IMR-90 (cell line): ENCODE data around the gene RPRM. TPM values are rescaled to one million over a fixed set of nuclear protein-coding genes. Genes with fewer than 3 reads are reported as not detected.

Experiments used
- ATAC-seq: fragments of 200-7000 bp; cut with Tn5 transposase; 2 replicates; pipeline ENCODE4 v1.9.1; 2020; ENCODE audit warnings: low read depth, mild to moderate bottlenecking, moderate library complexity
- BruUV-seq: library from RNA; stranded (reverse); fragments of 400-500 nt; replicated peaks from 2 replicates; lab custom pipeline; 2021; lab: Mats Ljungman, UMichigan
- CTCF ChIA-PET: fragments of 300-600 bp; formaldehyde crosslinking; extraction: SDS; loops from one replicate; lab custom pipeline; 2021; ENCODE audit warnings: antibody characterized with exemption; lab: Yijun Ruan, JAX
- POLR2A ChIA-PET: fragments of 300-600 bp; sonication (Branson Sonifier 250); formaldehyde crosslinking; loops from one replicate; lab custom pipeline; 2022; ENCODE audit warnings: antibody characterized with exemption; ENCODE audit not compliant: unreplicated experiment; lab: Charles Lee
- DNase-seq: peaks from one replicate; pipeline ENCODE4 v3.0.0; 2013
- H2AFZ ChIP-seq: replicated peaks from 2 replicates; pipeline ENCODE3; 2013; ENCODE audit warnings: low read length, mild to moderate bottlenecking; ENCODE audit not compliant: poor library complexity
- H2AK5ac ChIP-seq: 2 replicates; pipeline ENCODE4 v1.6.1; 2013; ENCODE audit warnings: low read depth, low read length, inconsistent platforms
- H2AK9ac ChIP-seq: replicated peaks from 2 replicates; pipeline ENCODE3; 2013; ENCODE audit warnings: mild to moderate bottlenecking, low read depth, low read length, moderate library complexity; ENCODE audit not compliant: poor library complexity
- H2BK120ac ChIP-seq: 2 replicates; pipeline ENCODE4 v1.6.1; 2013; ENCODE audit warnings: low read depth, low read length, inconsistent platforms
- H2BK15ac ChIP-seq: 3 replicates; pipeline ENCODE4 v1.6.1; 2013; ENCODE audit warnings: low read depth, low read length, inconsistent platforms
- H2BK20ac ChIP-seq: 2 replicates; pipeline ENCODE4 v1.6.1; 2013; ENCODE audit warnings: low read depth, mild to moderate bottlenecking, inconsistent platforms, low read length, moderate library complexity
- H2BK5ac ChIP-seq: 2 replicates; pipeline ENCODE4 v1.6.1; 2013; ENCODE audit warnings: mild to moderate bottlenecking, low read depth, low read length, inconsistent platforms; ENCODE audit not compliant: poor library complexity, severe bottlenecking
- H3K14ac ChIP-seq: replicated peaks from 2 replicates; pipeline ENCODE4 v1.6.1; 2013; ENCODE audit warnings: low read depth, low read length, inconsistent platforms
- H3K18ac ChIP-seq: 2 replicates; pipeline ENCODE4 v1.6.1; 2013; ENCODE audit warnings: low read depth, low read length, control low read depth
- H3K23ac ChIP-seq: 2 replicates; pipeline ENCODE4 v1.6.1; 2013; ENCODE audit warnings: low read depth, low read length, inconsistent platforms
- H3K27ac ChIP-seq: 2 replicates; pipeline ENCODE4 v1.5.1; 2013; ENCODE audit warnings: mild to moderate bottlenecking, control low read depth, low read length; ENCODE audit not compliant: insufficient read depth
- H3K27me3 ChIP-seq: 2 replicates; pipeline ENCODE4 v1.6.1; 2013; ENCODE audit warnings: low read length; ENCODE audit not compliant: control insufficient read depth, insufficient read depth
- H3K36me3 ChIP-seq: 2 replicates; pipeline ENCODE4 v1.6.1; 2013; ENCODE audit warnings: low read length, mixed read lengths; ENCODE audit not compliant: control insufficient read depth, insufficient read depth
- H3K4ac ChIP-seq: 2 replicates; pipeline ENCODE4 v1.6.1; 2013; ENCODE audit warnings: low read depth, low read length, inconsistent platforms
- H3K4me1 ChIP-seq: 2 replicates; pipeline ENCODE4 v1.6.1; 2013; ENCODE audit warnings: low read length, mixed read lengths; ENCODE audit not compliant: control insufficient read depth, insufficient read depth
- H3K4me2 ChIP-seq: 2 replicates; pipeline ENCODE4 v1.6.1; 2013; ENCODE audit warnings: low read depth, mild to moderate bottlenecking, control low read depth, low read length, moderate library complexity
- H3K4me3 ChIP-seq: 2 replicates; pipeline ENCODE4 v1.5.1; 2013; ENCODE audit warnings: low read depth, mild to moderate bottlenecking, control low read depth, low read length, moderate library complexity; ENCODE audit not compliant: insufficient read depth
- H3K56ac ChIP-seq: 2 replicates; pipeline ENCODE4 v1.6.1; 2013; ENCODE audit warnings: low read length, inconsistent platforms; ENCODE audit not compliant: insufficient read depth; ENCODE audit errors: extremely low read depth
- H3K79me1 ChIP-seq, 2 experiments: 2 replicates each; pipeline ENCODE4 v1.6.1; 2013; ENCODE audit warnings: low read length in 2 of 2, inconsistent platforms in 1 of 2, low read depth in 1 of 2
- H3K9ac ChIP-seq: 2 replicates; pipeline ENCODE4 v1.6.1; 2013; ENCODE audit warnings: low read depth, low read length, control low read depth
- H3K9me1 ChIP-seq: 2 replicates; pipeline ENCODE4 v1.6.1; 2013; ENCODE audit warnings: low read length, inconsistent platforms; ENCODE audit not compliant: insufficient read depth
- H3K9me3 ChIP-seq: 2 replicates; pipeline ENCODE4 v1.6.1; 2013; ENCODE audit warnings: low read length; ENCODE audit not compliant: control insufficient read depth, insufficient read depth
- H4K20me1 ChIP-seq: 2 replicates; pipeline ENCODE4 v1.6.1; 2013; ENCODE audit warnings: low read length, inconsistent platforms; ENCODE audit not compliant: insufficient read depth
- H4K5ac ChIP-seq: 2 replicates; pipeline ENCODE4 v1.6.1; 2013; ENCODE audit warnings: mild to moderate bottlenecking, low read depth, low read length, control low read depth
- H4K8ac ChIP-seq, 2 experiments: 2 replicates each; pipeline ENCODE4 v1.6.1; 2013; ENCODE audit warnings: low read depth in 2 of 2, low read length in 2 of 2, control low read depth in 1 of 2, inconsistent platforms in 1 of 2
- H4K91ac ChIP-seq: 2 replicates; pipeline ENCODE4 v1.6.1; 2013; ENCODE audit warnings: low read depth, low read length, inconsistent platforms; ENCODE audit not compliant: insufficient read depth
- BHLHE40 ChIP-seq: fragments of 150-350 bp; IDR thresholded peaks from 2 replicates; pipeline ENCODE4 v1.6.1; 2016; ENCODE audit warnings: mild to moderate bottlenecking, low read depth, low read length
- CHD1 ChIP-seq: IDR thresholded peaks from 2 replicates; pipeline ENCODE4 v1.6.1; 2012; ENCODE audit warnings: low read depth, low read length, improper control_type of control experiment
- CTCF ChIP-seq: conservative IDR thresholded peaks from 2 replicates; pipeline ENCODE4 v1.5.1; 2012; ENCODE audit warnings: mild to moderate bottlenecking, low read depth, low read length, improper control_type of control experiment
- FOS ChIP-seq: fragments of 150-350 bp; IDR thresholded peaks from 2 replicates; pipeline ENCODE4 v1.6.1; 2016; ENCODE audit warnings: low read depth, low read length
- MAFK ChIP-seq: IDR thresholded peaks from 2 replicates; pipeline ENCODE4 v1.6.1; 2012; ENCODE audit warnings: low read depth, low read length, improper control_type of control experiment
- MAZ ChIP-seq: IDR thresholded peaks from 2 replicates; pipeline ENCODE4 v1.6.1; 2012; ENCODE audit warnings: low read depth, mild to moderate bottlenecking, low read length, improper control_type of control experiment, moderate library complexity, borderline replicate concordance
- MXI1 ChIP-seq: IDR thresholded peaks from 2 replicates; pipeline ENCODE4 v1.6.1; 2012; ENCODE audit warnings: low read depth, mild to moderate bottlenecking, low read length, moderate library complexity, borderline replicate concordance
- NFE2L2 ChIP-seq: fragments of 150-350 bp; IDR thresholded peaks from 2 replicates; pipeline ENCODE4 v1.6.1; 2016; ENCODE audit warnings: low read depth, mild to moderate bottlenecking, low read length
- POLR2A ChIP-seq: IDR thresholded peaks from 2 replicates; pipeline ENCODE4 v1.6.1; 2012; ENCODE audit warnings: mild to moderate bottlenecking, low read depth, low read length
- RAD21 ChIP-seq: IDR thresholded peaks from 2 replicates; pipeline ENCODE4 v1.6.1; 2012; ENCODE audit warnings: low read length, improper control_type of control experiment
- RCOR1 ChIP-seq: IDR thresholded peaks from 2 replicates; pipeline ENCODE4 v1.6.1; 2012; ENCODE audit warnings: mild to moderate bottlenecking, low read length, improper control_type of control experiment; ENCODE audit not compliant: insufficient replicate concordance
- RFX5 ChIP-seq: IDR thresholded peaks from 2 replicates; pipeline ENCODE4 v1.8.0; 2012; ENCODE audit warnings: low read depth, mild to moderate bottlenecking, low read length, moderate library complexity
- SMC3 ChIP-seq: fragments of 150-350 bp; IDR thresholded peaks from 2 replicates; pipeline ENCODE4 v1.6.1; 2016; ENCODE audit warnings: low read depth, mild to moderate bottlenecking, antibody characterized with exemption, low read length, moderate library complexity
- WGBS, 2 experiments: methylation state at CpG; one replicate each; pipeline versions ENCODE4 v1.1.5 to v1.1.7; 2013; ENCODE audit warnings: missing lambda C conversion rate in 2 of 2; ENCODE audit not compliant: insufficient read length in 1 of 2; ENCODE audit errors: extremely low coverage in 2 of 2; 5-methylcytosine and 5-hydroxymethylcytosine counted together
- dilution Hi-C: fragments of 300-500 bp; cut with HindIII; formaldehyde crosslinking; loops from one replicate; pipeline ENCODE4 v1.14.3; 2018; ENCODE audit warnings: low sequenced_read_pairs; ENCODE audit not compliant: unreplicated experiment
- in situ Hi-C: fragments of 300-500 bp; cut with MboI; formaldehyde crosslinking; loops from 3 replicates; pipeline ENCODE4 v1.14.3; 2019; ENCODE audit warnings: low sequenced_read_pairs, inconsistent platforms, mixed read lengths
- intact Hi-C: fragments of 100-400 bp; cut with micrococcal nuclease; formaldehyde crosslinking; loops from 2 replicates; pipeline ENCODE4 v1.10.0; 2022
- polyA plus RNA-seq, 3 experiments: library from polyadenylated mRNA; depleted of rRNA; stranded (reverse); fragments of >200 nt; gene quantifications; 2 replicates each; pipeline ENCODE4 v1.2.3, GENCODE V29; 2012; ENCODE audit warnings: low replicate concordance in 1 of 3
- total RNA-seq: library from RNA; depleted of rRNA; stranded (reverse); fragments of >200 nt; gene quantifications from 2 replicates; pipeline ENCODE4 v1.2.3, GENCODE V29; 2012

Gene RPRM
- total and polyA plus RNA-seq, 2 of the 4 experiments (the other 2 are of a cell fraction): not detected

DNA sequence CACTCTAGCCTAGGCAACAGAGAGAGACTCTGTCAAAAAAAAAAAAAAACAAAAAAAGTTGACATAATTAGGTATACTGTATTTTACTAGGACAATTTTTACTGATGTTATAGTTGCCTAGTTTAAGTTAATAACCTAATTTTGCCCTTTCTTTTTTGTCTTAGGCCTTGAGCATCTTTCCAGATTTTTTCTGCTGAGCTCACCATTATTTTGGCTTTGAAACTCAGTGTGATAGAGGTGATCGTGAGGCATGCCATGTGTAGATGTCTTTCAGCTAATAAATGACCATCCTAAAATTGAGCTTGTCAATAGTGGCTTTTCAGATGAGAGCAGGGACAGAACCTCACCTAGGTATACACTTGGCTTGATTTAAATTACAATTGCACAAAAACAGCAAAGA, 47.4 kb downstream of the RPRM start:
- Histone ChIP-seq H3K79me1 (no peaks in the 10 kb centered on the region), H3K56ac (no peak overlapping the region), H3K23ac (no peak overlapping the region), H2BK15ac (no peak overlapping the region), H3K4ac (no peak overlapping the region), H3K9me1 (no peaks in the 10 kb centered on the region), H3K9ac (no peak overlapping the region), H2AFZ (no peak overlapping the region), H3K4me3 (no peak overlapping the region), H3K9me3 (peaks cover 2% of the 10 kb centered on the region; the same call in 1 of the 2 replicates), H4K91ac (no peak overlapping the region), H2AK9ac (no peak overlapping the region), H3K27me3 (no peaks in the 10 kb centered on the region), H4K20me1 (no peaks in the 10 kb centered on the region), H3K4me1 (no peaks in the 10 kb centered on the region), H2BK20ac (no peak overlapping the region), H3K14ac (no peak overlapping the region), H3K18ac (no peak overlapping the region), H3K27ac (no peak overlapping the region), H2AK5ac (no peak overlapping the region), H2BK5ac (no peak overlapping the region), H3K4me2 (no peak overlapping the region), H2BK120ac (no peak overlapping the region), H4K5ac (no peak overlapping the region), H3K36me3 (no peaks in the 10 kb centered on the region), H4K8ac (no peak overlapping the region)
- ATAC-seq (no peak), DNase-seq (no peak)
- POLR2A ChIA-PET: no interaction called here
- in situ Hi-C loops: no loop called here
- no peak for TF ChIP-seq FOS
- TF ChIP-seq CHD1: no peak
- no peak for TF ChIP-seq CTCF
- no peak for TF ChIP-seq RCOR1
- TF ChIP-seq MAZ: no peak
- no peak for TF ChIP-seq BHLHE40
- no peak for TF ChIP-seq POLR2A
- TF ChIP-seq MAFK: no peak
- no peak for TF ChIP-seq RAD21
- TF ChIP-seq NFE2L2: no peak
- TF ChIP-seq RFX5: no peak
- TF ChIP-seq SMC3: no peak
- no peak for TF ChIP-seq MXI1
- no TSS peak for BruUV-seq
- dilution Hi-C loops: no loop called here
- CTCF ChIA-PET: no interaction called here
- intact Hi-C loops: no loop called here
- WGBS, 2 experiments: no CpG with 5 or more reads among the region's 1 CpG
